ENCODE measurements around the gene ABCA13.

ABCA13 gene

GRCh38 chr7:48458701-48459524, 287.7 kb downstream of the ABCA13 start:
- no peak for TF ChIP-seq ZNF274 (IDR thresholded peaks at IDR 0.05; ENCODE audit: low read depth, low read length)
- H3K4me3 ChIP-seq (ENCODE audit: low read length) = no peak overlapping the region

GRCh38 chr7:48466713-48467112, 295.5 kb downstream of the ABCA13 start:
- no peak for TF ChIP-seq ZNF274 (IDR thresholded peaks at IDR 0.05; ENCODE audit: low read depth, low read length)
- H3K4me3 ChIP-seq (ENCODE audit: low read length) = no peak overlapping the region

GRCh38 chr7:48471196-48471595, 299.9 kb downstream of the ABCA13 start:
- TF ChIP-seq ZNF274 (IDR thresholded peaks at IDR 0.05; ENCODE audit: low read depth, low read length) = no peak
- no peak overlapping the region for H3K4me3 ChIP-seq (ENCODE audit: low read length)

GRCh38 chr7:48472640-48473039, 301.4 kb downstream of the ABCA13 start:
- no peak overlapping the region for H3K4me3 ChIP-seq (ENCODE audit: low read length)
- no peak for TF ChIP-seq ZNF274 (IDR thresholded peaks at IDR 0.05; ENCODE audit: low read depth, low read length)

GRCh38 chr7:48473205-48473865, 302.1 kb downstream of the ABCA13 start:
- no peak for TF ChIP-seq ZNF274 (IDR thresholded peaks at IDR 0.05; ENCODE audit: low read depth, low read length)
- no peak overlapping the region for H3K4me3 ChIP-seq (ENCODE audit: low read length)

GRCh38 chr7:48481235-48481634, 310.0 kb downstream of the ABCA13 start:
- TF ChIP-seq ZNF274 (IDR thresholded peaks at IDR 0.05; ENCODE audit: low read depth, low read length) = no peak
- H3K4me3 ChIP-seq (ENCODE audit: low read length) = no peak overlapping the region

GRCh38 chr7:48497521-48497920, 326.3 kb downstream of the ABCA13 start:
- H3K4me3 ChIP-seq (ENCODE audit: low read length) = no peak overlapping the region
- TF ChIP-seq ZNF274 (IDR thresholded peaks at IDR 0.05; ENCODE audit: low read depth, low read length) = no peak

- no peak overlapping the region for H3K4me3 ChIP-seq (ENCODE audit: low read length)
- no peak for TF ChIP-seq ZNF274 (IDR thresholded peaks at IDR 0.05; ENCODE audit: low read depth, low read length)
Observed at GRCh38 chr7:48502021-48502420, 330.8 kb downstream of the ABCA13 start.

GRCh38 chr7:48505051-48505450, 333.8 kb downstream of the ABCA13 start:
- no peak for TF ChIP-seq ZNF274 (IDR thresholded peaks at IDR 0.05; ENCODE audit: low read depth, low read length)
- H3K4me3 ChIP-seq (ENCODE audit: low read length) = no peak overlapping the region

- no peak overlapping the region for H3K4me3 ChIP-seq (ENCODE audit: low read length)
- TF ChIP-seq ZNF274 (IDR thresholded peaks at IDR 0.05; ENCODE audit: low read depth, low read length) = no peak
Observed at GRCh38 chr7:48505466-48505865, 334.2 kb downstream of the ABCA13 start.

- TF ChIP-seq ZNF274 (IDR thresholded peaks at IDR 0.05; ENCODE audit: low read depth, low read length) = no peak
- no peak overlapping the region for H3K4me3 ChIP-seq (ENCODE audit: low read length)
Observed at GRCh38 chr7:48506569-48506968, 335.3 kb downstream of the ABCA13 start.

- H3K4me3 ChIP-seq (ENCODE audit: low read length) = no peak overlapping the region
- TF ChIP-seq ZNF274 (IDR thresholded peaks at IDR 0.05; ENCODE audit: low read depth, low read length) = no peak
Observed at GRCh38 chr7:48511080-48511479, 339.8 kb downstream of the ABCA13 start.

GRCh38 chr7:48512892-48513291, 341.6 kb downstream of the ABCA13 start:
- H3K4me3 ChIP-seq (ENCODE audit: low read length) = no peak overlapping the region
- no peak for TF ChIP-seq ZNF274 (IDR thresholded peaks at IDR 0.05; ENCODE audit: low read depth, low read length)

- H3K4me3 ChIP-seq (ENCODE audit: low read length) = no peak overlapping the region
Observed at GRCh38 chr7:48515171-48515570, 343.9 kb downstream of the ABCA13 start.

GRCh38 chr7:48518092-48518491, 346.8 kb downstream of the ABCA13 start:
- TF ChIP-seq ZNF274 (IDR thresholded peaks at IDR 0.05; ENCODE audit: low read depth, low read length) = no peak
- H3K4me3 ChIP-seq (ENCODE audit: low read length) = no peak overlapping the region

More at GRCh38 chr7:48515171-48515570, 343.9 kb downstream of the ABCA13 start:
- no peak for TF ChIP-seq ZNF274 (IDR thresholded peaks at IDR 0.05; ENCODE audit: low read depth, low read length)
